A673 (cell line): ENCODE measurements around the gene MOXD1. TPM values are rescaled to one million over a fixed set of nuclear protein-coding genes. Genes with fewer than 3 reads are reported as not detected.

Source experiments
- BruUV-seq: library from RNA; stranded (reverse); fragments of 400-500 nt; replicated peaks from 2 replicates; lab custom pipeline; 2021; lab: Mats Ljungman, UMichigan
- CTCF ChIA-PET: fragments of 300-600 bp; sonication (Branson Sonifier 250); formaldehyde crosslinking; loops from one replicate; lab custom pipeline; 2022; ENCODE audit warnings: antibody characterized with exemption; lab: Charles Lee
- POLR2A ChIA-PET: fragments of 300-600 bp; sonication (Branson Sonifier 250); formaldehyde crosslinking; loops from one replicate; lab custom pipeline; 2022; ENCODE audit warnings: antibody characterized with exemption; ENCODE audit not compliant: low non-redundant PET; lab: Charles Lee
- DNase-seq: peaks from one replicate; pipeline ENCODE4 v3.0.0-alpha.2; 2015; ENCODE audit warnings: low spot score
- H3K27ac ChIP-seq: fragments of 200-600 bp; sonication (generic); 2 replicates; pipeline ENCODE4 v1.5.1; 2016; ENCODE audit warnings: mixed run types, low read depth, mild to moderate bottlenecking, mixed read lengths, antibody characterized with exemption, low read length; ENCODE audit not compliant: poor library complexity, severe bottlenecking
- H3K27me3 ChIP-seq: fragments of 200-600 bp; sonication (generic); replicated peaks from 2 replicates; pipeline ENCODE4 v1.6.1; 2017; ENCODE audit warnings: mixed run types, low read depth, mild to moderate bottlenecking, mixed read lengths, antibody characterized with exemption, low read length; ENCODE audit not compliant: insufficient read depth, poor library complexity
- H3K36me3 ChIP-seq: fragments of 200-600 bp; sonication (generic); 2 replicates; pipeline ENCODE4 v1.6.1; 2016; ENCODE audit warnings: mixed run types, mild to moderate bottlenecking, mixed read lengths, antibody characterized with exemption, low read length; ENCODE audit not compliant: insufficient read depth, poor library complexity, severe bottlenecking
- H3K4me1 ChIP-seq: fragments of 200-600 bp; sonication (generic); 2 replicates; pipeline ENCODE4 v1.6.1; 2017; ENCODE audit warnings: mixed run types, mild to moderate bottlenecking, mixed read lengths, antibody characterized with exemption, low read length; ENCODE audit not compliant: insufficient read depth, poor library complexity, severe bottlenecking
- H3K4me3 ChIP-seq: fragments of 200-600 bp; sonication (generic); 2 replicates; pipeline ENCODE4 v1.5.1; 2016; ENCODE audit warnings: low read depth, mixed run types, mild to moderate bottlenecking, mixed read lengths, low read length; ENCODE audit not compliant: poor library complexity, severe bottlenecking
- H3K9me3 ChIP-seq: fragments of 200-600 bp; sonication (generic); 2 replicates; pipeline ENCODE4 v1.6.1; 2016; ENCODE audit warnings: mixed run types, low read depth, mild to moderate bottlenecking, mixed read lengths, antibody characterized with exemption, low read length; ENCODE audit not compliant: poor library complexity, severe bottlenecking
- CTCF ChIP-seq: fragments of 300-800, 200-600 bp; sonication (generic); conservative IDR thresholded peaks from 2 replicates; pipeline ENCODE4 v1.5.1; 2017; ENCODE audit warnings: low read depth, mild to moderate bottlenecking, antibody characterized with exemption, low read length, moderate library complexity, mixed read lengths
- EZH2 ChIP-seq: fragments of 200-600 bp; sonication (generic); IDR thresholded peaks from 2 replicates; pipeline ENCODE4 v1.6.1; 2017; ENCODE audit warnings: borderline replicate concordance, low read depth, mild to moderate bottlenecking, mixed read lengths, antibody characterized with exemption, low read length; ENCODE audit not compliant: poor library complexity, severe bottlenecking
- intact Hi-C: fragments of 100-400 bp; cut with micrococcal nuclease; formaldehyde crosslinking; loops from one replicate; pipeline ENCODE4 v1.10.0; 2022; ENCODE audit not compliant: unreplicated experiment
- total RNA-seq: library from RNA; stranded (reverse); gene quantifications from 2 replicates; pipeline ENCODE4 v1.2.3, GENCODE V29; 2021

Gene MOXD1
- total RNA-seq, 1 experiment from 2014 or later, result not detected

GRCh38 chr6:132380358-132381029 lies 20.8 kb downstream of the MOXD1 start:
- ChIA-PET CTCF (no interaction called here), POLR2A (no interaction called here)
- Histone ChIP-seq H3K27me3 (peaks cover 60% of the 10 kb centered on the region), H3K9me3 (no peaks in the 10 kb centered on the region), H3K27ac (no peak overlapping the region), H3K4me1 (no peaks in the 10 kb centered on the region), H3K36me3 (no peaks in the 10 kb centered on the region), H3K4me3 (no peak overlapping the region)
- no TSS peak for BruUV-seq
- DNase-seq, result no peak
- TF ChIP-seq EZH2 (no peak), CTCF (no peak)
- intact Hi-C loops, result no loop called here

GRCh38 chr6:132369526-132369925 lies 31.7 kb downstream of the MOXD1 start:
- H3K4me3 ChIP-seq, result no peak overlapping the region
- no TSS peak for BruUV-seq
- POLR2A ChIA-PET, result no interaction called here

GRCh38 chr6:132368916-132369481 lies 32.3 kb downstream of the MOXD1 start:
- ChIA-PET CTCF (no interaction called here), POLR2A (no interaction called here)
- Histone ChIP-seq H3K36me3 (no peaks in the 10 kb centered on the region), H3K4me3 (no peak overlapping the region), H3K27ac (no peak overlapping the region), H3K4me1 (no peaks in the 10 kb centered on the region), H3K27me3 (peaks cover 99% of the 10 kb centered on the region), H3K9me3 (no peaks in the 10 kb centered on the region)
- intact Hi-C loops, result no loop called here
- TF ChIP-seq CTCF (no peak), EZH2 (no peak)
- BruUV-seq, result no TSS peak
- DNase-seq, result no peak

More at GRCh38 chr6:132369526-132369925, 31.7 kb downstream of the MOXD1 start:
- TF ChIP-seq EZH2 (no peak), CTCF (no peak)
- H3K36me3 ChIP-seq, result no peaks in the 10 kb centered on the region
- CTCF ChIA-PET, result no interaction called here
- no peaks in the 10 kb centered on the region for H3K4me1 ChIP-seq
- intact Hi-C loops, result no loop called here
- H3K27me3 ChIP-seq, result peaks cover 99% of the 10 kb centered on the region
- DNase-seq, result no peak
- H3K27ac ChIP-seq, result no peak overlapping the region
- H3K9me3 ChIP-seq, result no peaks in the 10 kb centered on the region
